ENCODE measurements around the gene PATJ. TPM values are rescaled to one million over a fixed set of nuclear protein-coding genes. Genes with fewer than 3 reads are reported as not detected.
"Not testable (repeated sequence)": the region's sequence is repeated elsewhere in the genome, so short reads cannot be mapped to it uniquely, and the experiment has no call there.

The PATJ gene
- total RNA-seq, 1 donor from 2014 or later: 131 TPM

- ATAC-seq (ENCODE audit: poor library complexity): no peak
- no peak for DNase-seq
- intact Hi-C loops (cut with DNase I): no loop called here
These were observed 180.7 kb downstream of the PATJ start for GRCh38 chr1:61922950-61923480.

- intact Hi-C loops (cut with DNase I): no loop called here
- ATAC-seq (ENCODE audit: poor library complexity): no peak
- DNase-seq: no peak
These were observed 183.5 kb downstream of the PATJ start for GRCh38 chr1:61925591-61926298.

- ATAC-seq (ENCODE audit: poor library complexity) (no peak), DNase-seq (no peak)
- intact Hi-C loops (cut with DNase I): no loop called here
These were observed 184.3 kb downstream of the PATJ start for GRCh38 chr1:61926597-61926996.

- no peak for DNase-seq
- intact Hi-C loops (cut with DNase I): no loop called here
- ATAC-seq (ENCODE audit: poor library complexity): no peak
These were observed 187.9 kb downstream of the PATJ start for GRCh38 chr1:61930116-61930645.

- DNase-seq (no peak), ATAC-seq (ENCODE audit: poor library complexity) (no peak)
- intact Hi-C loops (cut with DNase I): no loop called here
These were observed 189.5 kb downstream of the PATJ start for GRCh38 chr1:61931587-61932279.

GRCh38 chr1:61935516-61935915 is 193.2 kb downstream of the PATJ start:
- intact Hi-C loops (cut with DNase I): no loop called here
- no peak for DNase-seq
- ATAC-seq (ENCODE audit: poor library complexity): no peak

- no peak for ATAC-seq (ENCODE audit: poor library complexity)
- intact Hi-C loops (cut with DNase I): no loop called here
- DNase-seq: no peak
These were observed 194.6 kb downstream of the PATJ start for GRCh38 chr1:61936839-61937238.

- intact Hi-C loops (cut with DNase I): no loop called here
- ATAC-seq (ENCODE audit: poor library complexity) (no peak), DNase-seq (no peak)
These were observed 199.5 kb downstream of the PATJ start for GRCh38 chr1:61941794-61942193.

GRCh38 chr1:61942856-61943255 is 200.6 kb downstream of the PATJ start:
- intact Hi-C loops (cut with DNase I): no loop called here
- no peak for ATAC-seq (ENCODE audit: poor library complexity)
- no peak for DNase-seq

GRCh38 chr1:61948685-61949084 is 206.4 kb downstream of the PATJ start:
- intact Hi-C loops (cut with DNase I); ATAC-seq (ENCODE audit: poor library complexity); DNase-seq: not testable (repeated sequence)

- DNase-seq: no peak
- intact Hi-C loops (cut with DNase I): no loop called here
- no peak for ATAC-seq (ENCODE audit: poor library complexity)
These were observed 208.1 kb downstream of the PATJ start for GRCh38 chr1:61950418-61950817.

- no peak for DNase-seq
- intact Hi-C loops (cut with DNase I): loop anchor here (2.0 kb wide), 1 partner anchor 119 kb away; no protein-coding TSS in a partner anchor
- peak; percentile 82 for ATAC-seq (ENCODE audit: poor library complexity)
These were observed 209.7 kb downstream of the PATJ start for GRCh38 chr1:61951731-61952580.

GRCh38 chr1:61952675-61953074 is 210.4 kb downstream of the PATJ start:
- no peak for DNase-seq
- peak; percentile 45 for ATAC-seq (ENCODE audit: poor library complexity)
- intact Hi-C loops (cut with DNase I): loop anchor here (2.0 kb wide), 1 partner anchor 118 kb away; no protein-coding TSS in a partner anchor

GRCh38 chr1:61953076-61953789 is 211.0 kb downstream of the PATJ start:
- intact Hi-C loops (cut with DNase I): loop anchor here (2.0 kb wide), 1 partner anchor 118 kb away; no protein-coding TSS in a partner anchor
- DNase-seq (no peak), ATAC-seq (ENCODE audit: poor library complexity) (no peak)

GRCh38 chr1:61953790-61954150 is 211.5 kb downstream of the PATJ start:
- DNase-seq (no peak), ATAC-seq (ENCODE audit: poor library complexity) (no peak)
- intact Hi-C loops (cut with DNase I): loop anchor here (2.0 kb wide), 1 partner anchor 117 kb away; no protein-coding TSS in a partner anchor

- DNase-seq: no peak
- intact Hi-C loops (cut with DNase I): no loop called here
These were observed 213.0 kb downstream of the PATJ start for GRCh38 chr1:61955261-61955660.

GRCh38 chr1:61956016-61956645 is 213.9 kb downstream of the PATJ start:
- ATAC-seq (ENCODE audit: poor library complexity) (no peak), DNase-seq (no peak)
- intact Hi-C loops (cut with DNase I): no loop called here

More at GRCh38 chr1:61955261-61955660, 213.0 kb downstream of the PATJ start:
- ATAC-seq (ENCODE audit: poor library complexity): no peak

- intact Hi-C loops (cut with DNase I): no loop called here
- DNase-seq: no peak
- ATAC-seq (ENCODE audit: poor library complexity): no peak
These were observed 214.5 kb downstream of the PATJ start for GRCh38 chr1:61956784-61957183.
